ENCODE data around the gene FAM240A.

GRCh38 chr3:46640927-46641326 is 28.6 kb downstream of the FAM240A start:
- TF ChIP-seq ATF3 (IDR thresholded peaks at IDR 0.05) (no peak), CTCF (IDR thresholded peaks at IDR 0.05; ENCODE audit: low read depth, low read length, missing input control) (no peak), REST (IDR thresholded peaks at IDR 0.05) (no peak), RAD21 (IDR thresholded peaks at IDR 0.05) (no peak), HNF4A (conservative IDR thresholded peaks at IDR 0.05) (no peak), FOXA2 (IDR thresholded peaks at IDR 0.05) (no peak), ZBTB33 (IDR thresholded peaks at IDR 0.05) (no peak), MAX (IDR thresholded peaks at IDR 0.05) (no peak), HNF4G (IDR thresholded peaks at IDR 0.05) (no peak), EGR1 (IDR thresholded peaks at IDR 0.05; ENCODE audit: low read depth in 2 of 2) (no peak), FOXA1 (IDR thresholded peaks at IDR 0.05) (no peak), TAF1 (conservative IDR thresholded peaks at IDR 0.05) (no peak)
